B cell (primary cell): Measurements from ENCODE around the gene CXADR. TPM values are rescaled to one million over a fixed set of nuclear protein-coding genes. Genes with fewer than 3 reads are reported as not detected.

Experiments used
- ATAC-seq: fragments of 200-7000 bp; cut with Tn5 transposase; one replicate; pipeline ENCODE4 v1.10.0; 2021; ENCODE audit warnings: low read depth, mild to moderate bottlenecking, moderate number of reproducible peaks, moderate library complexity
- CTCF ChIA-PET: fragments of 350-600 bp; sonication (Branson Sonifier 250); formaldehyde crosslinking; loops from one replicate; lab custom pipeline; 2021; ENCODE audit warnings: antibody characterized with exemption, inconsistent platforms; lab: Charles Lee
- POLR2A ChIA-PET: fragments of 350-600 bp; sonication (Branson Sonifier 250); formaldehyde crosslinking; loops from one replicate; lab custom pipeline; 2021; ENCODE audit warnings: antibody characterized with exemption; lab: Charles Lee
- DNase-seq: peaks from one replicate; pipeline ENCODE4 v3.0.0; 2013
- H2AFZ ChIP-seq: 2 replicates; pipeline ENCODE4 v1.6.1; 2012; ENCODE audit warnings: mild to moderate bottlenecking, low read depth, low read length; ENCODE audit not compliant: insufficient read depth, poor library complexity, severe bottlenecking
- H3K27ac ChIP-seq, 2 donors: 1 replicate in 1 of 2; 2 replicates in 1 of 2; pipeline ENCODE4 v1.5.1; 2012 to 2013; ENCODE audit warnings: low read length in 2 of 2, mild to moderate bottlenecking in 2 of 2, moderate library complexity in 1 of 2
- H3K27me3 ChIP-seq, 4 experiments: fragments of 200-600 bp in 1 of 4; sonication (generic) in 1 of 4; replicated peaks in 1 of 4; 1 replicate in 2 of 4; 2 replicates in 2 of 4; pipeline versions ENCODE4 v1.6.1 to v1.7.0; 2013 to 2016; ENCODE audit warnings: low read length in 3 of 4, mild to moderate bottlenecking in 2 of 4, mixed read lengths in 1 of 4, moderate library complexity in 1 of 4; ENCODE audit not compliant: insufficient read depth in 4 of 4, control insufficient read depth in 3 of 4; ENCODE audit errors: control extremely low read depth in 1 of 4
- H3K36me3 ChIP-seq, 2 experiments: replicated peaks in 1 of 2; 1 replicate in 1 of 2; 2 replicates in 1 of 2; pipeline versions ENCODE4 v1.6.1 to v1.7.1; 2013; ENCODE audit warnings: low read length in 1 of 2; ENCODE audit not compliant: insufficient read depth in 2 of 2, control insufficient read depth in 1 of 2; ENCODE audit errors: control extremely low read depth in 1 of 2, extremely low read depth in 1 of 2
- H3K4me1 ChIP-seq, 2 donors: fragments of 200-600 bp in 1 of 2; sonication (generic) in 1 of 2; 1 replicate in 1 of 2; 2 replicates in 1 of 2; pipeline versions ENCODE4 v1.5.1 to v1.6.1; 2013 to 2017; ENCODE audit warnings: low read length in 2 of 2; ENCODE audit not compliant: control insufficient read depth in 2 of 2, insufficient read depth in 2 of 2
- H3K4me2 ChIP-seq: replicated peaks from 2 replicates; pipeline ENCODE3; 2012; ENCODE audit warnings: mild to moderate bottlenecking, low read depth, low read length; ENCODE audit not compliant: poor library complexity, severe bottlenecking
- H3K4me3 ChIP-seq, 5 experiments: fragments of 200-600 bp in 1 of 5; sonication (generic) in 1 of 5; 1 replicate in 3 of 5; 2 replicates in 2 of 5; pipeline versions ENCODE4 v1.5.1 to v1.7.0; 2011 to 2016; ENCODE audit warnings: low read length in 4 of 5, mild to moderate bottlenecking in 4 of 5, low read depth in 2 of 5, control low read depth in 1 of 5, moderate library complexity in 1 of 5; ENCODE audit not compliant: insufficient read depth in 1 of 5; ENCODE audit errors: control extremely low read depth in 1 of 5, extremely low read depth in 1 of 5
- H3K79me2 ChIP-seq: fragments of 200-600 bp; sonication (generic); one replicate; pipeline ENCODE4 v1.6.0; 2016; ENCODE audit warnings: low read length; ENCODE audit not compliant: control insufficient read depth, insufficient read depth
- H3K9ac ChIP-seq: fragments of 200-600 bp; sonication (generic); 2 replicates; pipeline ENCODE4 v1.6.1; 2017; ENCODE audit warnings: mild to moderate bottlenecking, low read length, moderate library complexity
- H3K9me3 ChIP-seq, 3 donors: one replicate each; pipeline versions ENCODE4 v1.6.1 to v1.7.1; 2013; ENCODE audit warnings: low read length in 2 of 3; ENCODE audit not compliant: control insufficient read depth in 2 of 3, insufficient read depth in 1 of 3; ENCODE audit errors: control extremely low read depth in 1 of 3
- H4K20me1 ChIP-seq: 2 replicates; pipeline ENCODE4 v1.6.0; 2012; ENCODE audit warnings: mild to moderate bottlenecking, low read length; ENCODE audit not compliant: insufficient read depth, control insufficient read depth, poor library complexity, severe bottlenecking
- H3K27ac Mint-ChIP-seq: one replicate; pipeline ENCODE4 v1.8.0; 2021; ENCODE audit warnings: mixed read lengths
- H3K27me3 Mint-ChIP-seq: one replicate; pipeline ENCODE4 v1.8.0; 2021; ENCODE audit warnings: mixed read lengths
- H3K4me1 Mint-ChIP-seq: one replicate; pipeline ENCODE4 v1.8.0; 2021; ENCODE audit warnings: mixed read lengths
- H3K4me3 Mint-ChIP-seq: one replicate; pipeline ENCODE4 v1.8.0; 2021; ENCODE audit warnings: mixed read lengths
- H3K9me3 Mint-ChIP-seq: one replicate; pipeline ENCODE4 v1.8.0; 2022; ENCODE audit warnings: mixed read lengths; ENCODE audit not compliant: insufficient read depth
- EZH2 ChIP-seq: IDR thresholded peaks from 2 replicates; pipeline ENCODE4 v1.6.1; 2012; ENCODE audit warnings: borderline replicate concordance, low read depth, mild to moderate bottlenecking, moderate library complexity, low read length; ENCODE audit not compliant: insufficient read depth, poor library complexity, severe bottlenecking
- WGBS: methylation state at CpG from one replicate; pipeline ENCODE4 v1.1.5; 2013; ENCODE audit warnings: missing lambda C conversion rate; ENCODE audit not compliant: insufficient coverage; 5-methylcytosine and 5-hydroxymethylcytosine counted together
- intact Hi-C: fragments of 100-400 bp; cut with micrococcal nuclease; formaldehyde crosslinking; loops from one replicate; pipeline ENCODE4 v1.10.0; 2022
- polyA plus RNA-seq: library from polyadenylated mRNA; depleted of rRNA; stranded (reverse); fragments of >200 nt; gene quantifications from 2 replicates; pipeline ENCODE4 v1.2.3, GENCODE V29; 2012
- total RNA-seq, 2 donors: library from RNA; stranded (reverse); fragments of 120-200 nt in 1 of 2; gene quantifications; 1 replicate in 1 of 2; 2 replicates in 1 of 2; pipeline versions ENCODE4 v1.2.3 to v1.2.4, GENCODE V29; 2013 to 2022
- TF ChIP-seq, protein P1 (sequence below): fragments of 200-600 bp; IDR thresholded peaks from one replicate; pipeline ENCODE4 v1.8.0; 2022; ENCODE audit warnings: antibody characterized with exemption, mild to moderate bottlenecking

CXADR gene
- total and polyA plus RNA-seq, 2 donors (not counting 1 experiment from before 2014, with no cell fraction given) = not detected

DNA sequence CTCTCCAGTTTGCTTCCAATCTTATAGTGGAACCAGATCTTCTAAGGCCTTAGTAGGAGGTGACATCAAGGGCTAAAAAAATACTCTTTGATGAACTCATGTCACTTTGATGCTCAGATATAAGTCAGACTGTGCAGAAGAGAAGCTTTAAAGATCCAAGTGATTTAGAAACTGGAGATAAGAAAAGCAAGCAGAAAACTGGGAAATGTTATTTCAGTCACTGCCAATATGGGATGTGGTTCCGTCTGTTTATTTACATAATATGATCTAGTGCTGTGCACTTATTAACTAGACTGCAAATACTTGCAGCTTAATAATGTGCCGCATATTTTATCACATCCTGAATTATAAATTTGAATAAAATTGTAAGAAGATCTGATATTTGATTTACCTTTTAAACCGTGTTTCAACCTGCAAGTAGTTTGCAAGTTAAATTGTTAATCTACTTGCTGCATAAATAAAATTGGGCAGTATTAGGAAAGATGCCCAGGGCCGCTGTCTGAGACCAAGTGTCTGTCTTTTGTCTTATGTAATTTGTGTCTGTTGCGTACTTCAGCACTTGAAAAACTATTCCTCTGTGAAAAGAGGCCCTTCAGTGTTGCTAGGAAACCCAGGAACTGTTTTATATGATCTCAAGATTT is 29.6 kb downstream of the CXADR start:
- Histone ChIP-seq H4K20me1 (no peaks in the 10 kb centered on the region), H3K27me3 (no peaks in the 10 kb centered on the region), H3K4me3 (no peak overlapping the region), H3K9ac (no peak overlapping the region), H3K36me3 (no peaks in the 10 kb centered on the region), H3K4me2 (no peak overlapping the region), H3K9me3 (no peaks in the 10 kb centered on the region), H3K4me1 (no peaks in the 10 kb centered on the region), H3K79me2 (no peaks in the 10 kb centered on the region), H3K27ac (no peak overlapping the region), H2AFZ (no peak overlapping the region)
- 86% methylated on average over 2 of the region's 5 CpGs for WGBS
- TF ChIP-seq, protein P1, sequence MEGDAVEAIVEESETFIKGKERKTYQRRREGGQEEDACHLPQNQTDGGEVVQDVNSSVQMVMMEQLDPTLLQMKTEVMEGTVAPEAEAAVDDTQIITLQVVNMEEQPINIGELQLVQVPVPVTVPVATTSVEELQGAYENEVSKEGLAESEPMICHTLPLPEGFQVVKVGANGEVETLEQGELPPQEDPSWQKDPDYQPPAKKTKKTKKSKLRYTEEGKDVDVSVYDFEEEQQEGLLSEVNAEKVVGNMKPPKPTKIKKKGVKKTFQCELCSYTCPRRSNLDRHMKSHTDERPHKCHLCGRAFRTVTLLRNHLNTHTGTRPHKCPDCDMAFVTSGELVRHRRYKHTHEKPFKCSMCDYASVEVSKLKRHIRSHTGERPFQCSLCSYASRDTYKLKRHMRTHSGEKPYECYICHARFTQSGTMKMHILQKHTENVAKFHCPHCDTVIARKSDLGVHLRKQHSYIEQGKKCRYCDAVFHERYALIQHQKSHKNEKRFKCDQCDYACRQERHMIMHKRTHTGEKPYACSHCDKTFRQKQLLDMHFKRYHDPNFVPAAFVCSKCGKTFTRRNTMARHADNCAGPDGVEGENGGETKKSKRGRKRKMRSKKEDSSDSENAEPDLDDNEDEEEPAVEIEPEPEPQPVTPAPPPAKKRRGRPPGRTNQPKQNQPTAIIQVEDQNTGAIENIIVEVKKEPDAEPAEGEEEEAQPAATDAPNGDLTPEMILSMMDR = no peak
- TF ChIP-seq EZH2 = no peak
- Mint-ChIP-seq H3K27ac (no peak overlapping the region), H3K4me3 (no peak overlapping the region), H3K9me3 (no peaks in the 10 kb centered on the region), H3K27me3 (peaks cover 13% of the 10 kb centered on the region), H3K4me1 (peaks cover 2% of the 10 kb centered on the region)
- intact Hi-C loops = no loop called here
- ChIA-PET POLR2A (no interaction called here), CTCF (interaction anchor here (0.6 kb wide), 1 partner anchor 58 kb away, joined by 3 read pairs; no protein-coding TSS in a partner anchor)
- ATAC-seq (no peak), DNase-seq (no peak)

DNA sequence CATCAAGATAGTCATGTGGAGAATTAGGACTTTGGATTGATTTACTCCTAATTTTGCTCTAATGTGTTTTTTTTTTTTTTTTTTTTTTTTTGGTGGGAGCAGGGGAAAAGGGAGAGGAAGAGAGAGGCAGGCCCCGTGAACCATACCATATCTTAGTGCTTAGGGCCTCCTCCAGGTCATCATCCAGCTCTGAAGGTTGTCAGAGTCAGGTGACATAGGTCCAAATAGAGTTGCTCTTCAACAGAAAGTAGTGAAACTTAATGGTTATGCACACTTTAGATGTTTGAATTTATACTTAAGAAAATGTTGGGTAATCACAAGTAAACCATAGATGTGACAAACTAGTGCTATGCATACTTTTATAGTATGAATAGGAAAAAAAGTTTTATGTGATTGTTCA is 32.2 kb downstream of the CXADR start:
- no peaks in the 10 kb centered on the region for H3K4me1 ChIP-seq
- H3K36me3 ChIP-seq = no peaks in the 10 kb centered on the region
- H3K27ac Mint-ChIP-seq = no peak overlapping the region
- CTCF ChIA-PET = no interaction called here
- WGBS = 40% methylated on average over 1 of the region's 1 CpG
- no peak overlapping the region for H3K4me3 Mint-ChIP-seq
- TF ChIP-seq, protein P1 = no peak
- no peak for TF ChIP-seq EZH2
- H4K20me1 ChIP-seq = no peaks in the 10 kb centered on the region
- no peaks in the 10 kb centered on the region for H3K9me3 Mint-ChIP-seq
- H3K4me3 ChIP-seq = no peak overlapping the region
- no peaks in the 10 kb centered on the region for H3K4me1 Mint-ChIP-seq
- intact Hi-C loops = no loop called here
- ATAC-seq (no peak), DNase-seq (no peak)
- no peak overlapping the region for H3K27ac ChIP-seq
- no peak overlapping the region for H3K4me2 ChIP-seq
- H3K27me3 ChIP-seq = no peaks in the 10 kb centered on the region
- H3K9me3 ChIP-seq = no peaks in the 10 kb centered on the region
- POLR2A ChIA-PET = no interaction called here
- H2AFZ ChIP-seq = no peak overlapping the region
- peaks cover 16% of the 10 kb centered on the region for H3K27me3 Mint-ChIP-seq
- no peaks in the 10 kb centered on the region for H3K79me2 ChIP-seq
- H3K9ac ChIP-seq = no peak overlapping the region
